ENCODE results near the gene DOCK7.

The DOCK7 gene

GRCh38 chr1:62425041-62425440 lies 263.1 kb downstream of the DOCK7 start:
- H3K36me3 ChIP-seq, result no peaks in the 10 kb centered on the region
- H3K27ac ChIP-seq, result no peak overlapping the region
- H3K27me3 ChIP-seq, result no peaks in the 10 kb centered on the region
- no peaks in the 10 kb centered on the region for H3K9me3 ChIP-seq
- no peak for TF ChIP-seq CTCF (IDR thresholded peaks at IDR 0.05)
- no peaks in the 10 kb centered on the region for H3K4me1 ChIP-seq
- intact Hi-C loops (cut with DNase I; ENCODE audit: low total_unique reads), result no loop called here
- no peak overlapping the region for H3K4me3 ChIP-seq
- no peak for DNase-seq

- no peak for DNase-seq
- no peak for TF ChIP-seq CTCF (IDR thresholded peaks at IDR 0.05)
- Histone ChIP-seq H3K36me3 (no peaks in the 10 kb centered on the region), H3K27me3 (no peaks in the 10 kb centered on the region), H3K4me1 (no peaks in the 10 kb centered on the region), H3K27ac (no peak overlapping the region), H3K4me3 (no peak overlapping the region), H3K9me3 (no peaks in the 10 kb centered on the region)
- intact Hi-C loops (cut with DNase I; ENCODE audit: low total_unique reads), result no loop called here
These were observed 263.8 kb downstream of the DOCK7 start for GRCh38 chr1:62424411-62424810.

GRCh38 chr1:62423580-62424242 lies 264.5 kb downstream of the DOCK7 start:
- DNase-seq, result no peak
- no peak for TF ChIP-seq CTCF (IDR thresholded peaks at IDR 0.05)
- no peak overlapping the region for H3K27ac ChIP-seq
- H3K4me1 ChIP-seq, result no peaks in the 10 kb centered on the region
- no peak overlapping the region for H3K4me3 ChIP-seq
- no peaks in the 10 kb centered on the region for H3K36me3 ChIP-seq
- no peaks in the 10 kb centered on the region for H3K27me3 ChIP-seq
- intact Hi-C loops (cut with DNase I; ENCODE audit: low total_unique reads), result no loop called here
- H3K9me3 ChIP-seq, result no peaks in the 10 kb centered on the region

- Histone ChIP-seq H3K4me3 (no peak overlapping the region), H3K9me3 (no peaks in the 10 kb centered on the region), H3K36me3 (no peaks in the 10 kb centered on the region), H3K27ac (no peak overlapping the region), H3K4me1 (no peaks in the 10 kb centered on the region), H3K27me3 (no peaks in the 10 kb centered on the region)
- no peak for DNase-seq
- intact Hi-C loops (cut with DNase I; ENCODE audit: low total_unique reads), result no loop called here
- TF ChIP-seq CTCF (IDR thresholded peaks at IDR 0.05), result no peak
These were observed 268.0 kb downstream of the DOCK7 start for GRCh38 chr1:62420214-62420613.

GRCh38 chr1:62417351-62417999 lies 270.7 kb downstream of the DOCK7 start:
- no peaks in the 10 kb centered on the region for H3K9me3 ChIP-seq
- peaks cover 0 to 2% of the 10 kb centered on the region in 2 donors for H3K27me3 ChIP-seq
- no peaks in the 10 kb centered on the region for H3K36me3 ChIP-seq
- no peak overlapping the region for H3K4me3 ChIP-seq
- intact Hi-C loops (cut with DNase I; ENCODE audit: low total_unique reads), result no loop called here
- H3K4me1 ChIP-seq, result no peaks in the 10 kb centered on the region
- TF ChIP-seq CTCF (IDR thresholded peaks at IDR 0.05), result no peak
- H3K27ac ChIP-seq, result no peak overlapping the region
- no peak for DNase-seq
